GM19372 (cell line): Measurements from ENCODE around the gene POMT1.

ENCODE experiments used
- ATAC-seq: cut with Tn5 transposase; IDR thresholded peaks from one replicate; pipeline ENCODE4 v1.9.1; 2021; ENCODE audit warnings: mild to moderate bottlenecking, low read depth, moderate library complexity; ENCODE audit not compliant: unreplicated experiment

POMT1 gene

DNA sequence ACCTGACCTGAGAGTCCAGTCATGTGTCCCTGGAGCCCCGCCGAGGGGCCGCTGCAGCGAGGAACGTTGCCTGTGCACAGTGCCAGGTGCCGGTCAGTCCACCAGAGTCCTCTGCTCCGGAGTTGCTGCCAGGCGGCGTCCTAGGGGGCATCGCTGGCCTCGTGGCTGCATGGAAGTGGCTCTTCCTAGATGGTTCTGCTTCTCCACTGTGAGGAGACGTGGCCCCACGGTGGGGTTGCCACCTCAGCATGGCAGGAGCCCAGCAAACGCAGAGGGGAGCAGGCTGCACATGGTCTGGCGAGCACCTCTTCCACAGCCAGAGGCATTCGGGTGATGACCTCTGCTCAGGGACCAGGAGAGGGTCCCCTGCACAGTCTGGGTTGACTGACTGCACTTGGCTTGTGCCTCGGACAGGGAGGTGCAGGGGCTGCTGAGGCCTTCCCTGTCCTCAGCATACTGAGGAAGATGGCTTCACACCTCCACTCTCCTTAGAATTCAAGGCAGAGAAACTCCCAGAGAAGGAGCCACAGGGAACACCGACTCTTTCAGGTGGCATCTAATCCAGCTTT lies 25.9 kb upstream of the POMT1 start:
- no peak for ATAC-seq

GRCh38 chr9:131477367-131477766 lies 25.4 kb upstream of the POMT1 start:
- ATAC-seq, result no peak

- ATAC-seq, result no peak
Measured at GRCh38 chr9:131477816-131478419, 24.8 kb upstream of the POMT1 start.

DNA sequence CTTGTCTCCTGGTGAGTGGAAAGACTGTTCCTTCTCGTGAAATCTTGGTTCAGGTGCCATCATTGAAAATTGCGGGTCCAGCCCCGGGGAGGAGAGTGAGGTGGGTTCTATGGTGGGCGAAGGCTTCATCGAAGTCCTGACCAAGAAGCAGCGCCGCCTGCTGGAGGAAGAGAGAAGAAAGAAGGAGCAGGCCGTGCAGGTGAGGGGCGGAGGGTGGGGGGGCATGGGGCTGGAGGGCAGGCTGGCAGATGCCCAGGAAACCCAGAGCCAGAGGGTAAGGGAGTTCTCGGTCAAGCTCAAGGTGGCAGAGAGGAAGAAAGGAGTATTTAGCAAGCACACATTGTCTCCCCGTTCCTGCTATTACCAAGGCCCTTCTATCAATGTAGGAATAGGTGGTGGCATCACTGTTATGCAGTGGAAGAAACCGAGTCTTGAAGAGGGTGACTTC lies 24.3 kb upstream of the POMT1 start:
- ATAC-seq, result no peak

GRCh38 chr9:131478911-131479310 lies 23.8 kb upstream of the POMT1 start:
- ATAC-seq, result no peak

DNA sequence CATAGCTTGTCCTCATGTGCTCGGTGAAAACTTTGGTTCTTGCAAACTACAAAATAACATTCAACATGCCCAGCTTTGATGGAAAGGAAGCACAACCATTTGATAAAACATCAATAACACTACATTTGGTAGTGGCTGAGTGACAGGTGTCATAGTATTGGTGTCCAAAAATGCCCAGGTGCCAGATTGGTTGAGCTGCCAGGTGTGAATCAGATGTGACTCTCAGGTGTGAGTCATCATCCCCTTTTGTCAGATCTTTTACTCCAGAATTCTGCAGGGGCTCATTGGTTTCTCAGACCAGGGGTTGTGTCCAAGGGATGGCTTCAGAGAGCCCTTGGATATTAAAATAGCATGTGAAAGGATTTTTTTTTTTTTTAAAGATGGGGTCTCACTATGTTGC lies 22.5 kb upstream of the POMT1 start:
- ATAC-seq, result no peak

DNA sequence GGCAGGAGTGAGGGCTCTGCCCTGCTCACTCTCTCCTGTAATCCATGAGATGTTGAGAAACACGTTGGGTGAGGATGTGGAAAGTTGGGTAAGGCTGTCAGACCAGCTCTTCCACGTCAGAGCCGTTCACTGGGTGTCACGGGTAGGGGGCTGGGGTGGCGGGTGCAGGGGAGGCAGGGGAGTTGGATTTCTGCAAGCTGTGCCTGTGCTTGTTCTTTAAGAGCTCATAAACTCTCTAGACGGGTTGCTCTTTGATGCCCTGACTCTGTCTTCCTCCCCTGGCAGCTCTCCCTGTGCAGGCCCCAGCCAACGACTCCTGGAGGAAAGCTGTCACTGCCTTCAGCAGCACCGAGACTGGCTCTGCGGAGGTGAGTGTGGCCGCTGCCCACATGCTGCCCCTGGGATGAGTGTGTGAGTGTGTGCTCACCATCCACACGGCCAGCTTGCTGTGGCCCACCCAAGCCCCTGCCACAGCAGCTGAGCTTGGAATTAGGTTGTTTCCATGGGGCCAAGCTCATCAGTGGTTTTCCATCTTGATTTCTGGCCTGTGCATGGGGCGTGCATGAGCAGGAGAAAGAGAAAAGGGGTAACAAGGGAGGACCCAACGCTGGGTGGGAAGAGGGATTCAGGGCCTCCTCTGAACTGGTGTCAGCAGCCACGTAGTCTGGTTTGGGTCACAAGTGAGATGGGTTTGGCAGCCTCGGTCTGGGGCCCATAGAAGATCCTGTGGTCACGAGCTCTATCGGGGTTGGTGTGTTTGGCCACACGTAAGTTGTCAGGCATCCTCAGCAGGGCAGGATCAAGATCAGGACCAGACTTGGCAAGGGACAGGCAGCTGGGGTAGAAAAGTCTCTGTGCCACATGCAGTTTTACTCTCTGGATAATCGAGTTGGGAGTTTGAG lies 21.0 kb upstream of the POMT1 start:
- no peak for ATAC-seq

- no peak for ATAC-seq
Measured at GRCh38 chr9:131482343-131483006, 20.2 kb upstream of the POMT1 start.

DNA sequence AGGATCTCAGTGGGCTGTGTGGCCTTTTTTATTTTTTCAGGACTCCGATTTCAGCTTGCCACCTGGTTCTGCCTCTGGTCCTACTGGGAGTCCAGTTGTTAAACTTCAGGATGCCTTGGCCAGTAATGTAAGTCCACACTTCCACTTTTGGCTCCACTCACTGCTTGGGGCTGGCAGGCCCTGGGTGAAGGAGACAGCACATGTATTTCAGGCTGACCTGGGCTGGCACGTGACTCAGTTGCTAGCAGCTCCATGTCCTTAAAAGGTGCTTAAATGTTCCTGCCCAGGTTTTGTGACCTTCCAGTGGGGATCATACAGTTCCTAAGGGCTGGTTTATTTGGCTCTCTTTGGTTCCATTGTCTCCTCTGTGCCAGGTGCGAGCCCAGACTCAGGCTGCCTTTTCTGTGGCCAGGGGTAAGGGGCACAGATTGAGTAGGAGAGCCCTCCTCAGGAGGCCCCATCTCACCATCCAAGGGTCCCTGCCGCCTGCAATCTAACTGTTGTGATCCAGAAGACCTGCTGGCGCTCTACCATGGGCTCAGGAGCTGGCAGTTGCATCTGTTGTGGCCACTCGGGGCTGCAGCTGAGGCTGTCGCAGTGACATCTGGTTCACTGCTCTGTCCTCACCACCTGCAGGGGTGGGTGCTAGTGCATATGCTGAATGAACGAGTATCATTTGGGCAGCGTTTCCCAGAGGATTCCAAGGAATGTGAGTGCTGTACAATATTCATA lies 19.2 kb upstream of the POMT1 start:
- ATAC-seq, result no peak

- ATAC-seq, result no peak
Measured at GRCh38 chr9:131484051-131484445, 18.7 kb upstream of the POMT1 start.

DNA sequence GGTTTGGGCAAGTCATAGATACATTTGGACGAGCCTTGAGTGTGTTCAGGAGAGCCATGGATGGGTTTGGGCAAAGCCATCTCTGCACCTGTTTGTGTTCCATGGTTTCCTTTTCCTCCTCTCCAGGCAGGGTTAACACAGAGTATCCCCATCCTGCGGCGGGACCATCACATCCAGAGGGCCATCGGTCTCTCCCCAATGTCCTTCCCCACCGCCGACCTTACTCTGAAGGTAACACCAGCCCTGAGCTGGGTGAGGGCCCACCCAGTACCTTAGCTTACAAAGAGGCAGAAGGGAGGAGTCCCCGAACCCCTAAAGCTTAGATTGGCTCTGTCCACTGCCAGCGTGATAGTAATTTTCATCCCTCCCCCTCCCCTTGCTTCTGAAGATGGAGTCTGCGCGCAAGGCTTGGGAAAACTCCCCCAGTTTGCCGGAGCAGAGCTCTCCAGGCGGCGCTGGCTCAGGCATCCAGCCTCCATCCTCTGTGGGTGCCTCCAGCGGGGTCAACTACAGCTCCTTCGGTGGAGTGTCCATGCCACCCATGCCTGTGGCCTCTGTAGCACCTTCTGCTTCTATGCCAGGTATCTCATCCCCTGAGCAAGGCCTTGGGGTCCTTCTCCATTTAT lies 18.0 kb upstream of the POMT1 start:
- ATAC-seq, result no peak

- ATAC-seq, result no peak
Measured at GRCh38 chr9:131485206-131485605, 17.5 kb upstream of the POMT1 start.

GRCh38 chr9:131485728-131486422 lies 16.8 kb upstream of the POMT1 start:
- no peak for ATAC-seq

GRCh38 chr9:131487001-131487400 lies 15.7 kb upstream of the POMT1 start:
- ATAC-seq, result no peak

DNA sequence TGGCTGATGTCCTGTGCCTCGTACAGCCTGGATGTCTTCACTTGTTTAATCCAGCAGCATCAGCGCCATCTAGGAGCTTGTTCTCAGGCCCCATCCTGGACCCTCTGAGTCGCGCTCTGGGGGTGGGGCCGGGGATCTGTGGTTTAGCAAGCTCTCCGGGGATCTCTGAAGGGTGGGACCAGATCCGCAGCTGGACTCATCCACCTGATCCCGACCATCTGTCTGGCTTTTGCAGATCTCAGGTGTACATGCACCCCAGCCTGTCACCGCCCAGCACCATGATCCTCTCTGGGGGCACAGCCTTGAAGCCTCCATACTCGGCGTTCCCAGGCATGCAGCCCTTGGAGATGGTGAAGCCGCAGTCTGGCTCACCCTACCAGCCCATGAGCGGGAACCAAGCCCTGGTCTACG lies 15.1 kb upstream of the POMT1 start:
- no peak for ATAC-seq

DNA sequence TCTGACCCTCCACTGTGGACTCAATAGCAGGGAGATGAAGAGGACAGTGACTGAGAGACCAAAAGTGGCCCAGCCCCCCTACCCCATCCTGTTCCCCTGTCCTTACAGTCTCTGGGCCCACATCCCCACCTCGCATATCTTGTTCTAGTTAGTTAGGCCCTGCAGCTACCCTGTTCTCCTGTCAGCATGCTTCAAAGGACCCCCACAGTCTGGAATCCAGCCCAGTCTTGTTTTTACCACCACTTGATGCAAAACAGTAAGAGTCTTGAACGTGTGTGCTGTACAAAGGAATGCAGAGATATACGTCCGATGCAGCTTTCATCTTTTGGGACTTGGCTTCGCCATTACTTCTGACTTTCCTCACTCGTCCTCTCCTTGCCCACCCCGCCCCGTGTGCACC lies 12.2 kb upstream of the POMT1 start:
- no peak for ATAC-seq

DNA sequence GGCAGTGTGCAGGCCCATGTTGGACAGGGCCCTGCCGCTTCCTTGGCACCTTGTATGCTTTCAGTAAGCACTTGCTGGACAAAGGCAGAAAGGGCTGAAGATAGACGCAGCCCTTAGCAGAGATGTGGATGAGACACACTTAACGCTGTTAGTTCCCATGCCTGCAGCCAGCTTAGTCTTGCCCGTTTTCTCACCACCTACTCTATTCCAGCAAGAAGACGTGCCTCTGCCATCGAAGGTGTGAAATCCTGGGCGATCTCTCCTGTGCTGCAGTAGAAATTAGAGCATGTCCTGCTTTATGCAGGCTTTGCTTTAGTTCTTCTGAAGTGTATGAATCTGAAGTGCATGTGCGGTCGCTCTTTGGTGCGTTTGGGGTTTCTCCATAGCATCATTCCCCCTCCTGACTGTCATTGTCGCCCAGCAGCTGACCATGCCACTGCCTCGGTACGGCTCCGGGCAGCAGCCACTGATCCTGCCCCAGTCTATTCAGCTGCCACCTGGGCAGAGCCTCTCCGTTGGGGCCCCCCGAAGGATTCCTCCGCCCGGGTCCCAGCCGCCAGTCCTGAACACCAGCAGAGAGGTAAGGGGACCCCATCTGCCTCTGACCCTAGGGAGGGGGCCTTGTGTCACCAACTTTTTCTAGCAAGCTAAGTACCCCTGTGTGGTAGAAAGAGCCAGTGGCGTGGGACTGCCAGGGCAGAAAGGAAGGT lies 11.6 kb upstream of the POMT1 start:
- ATAC-seq, result no peak

DNA sequence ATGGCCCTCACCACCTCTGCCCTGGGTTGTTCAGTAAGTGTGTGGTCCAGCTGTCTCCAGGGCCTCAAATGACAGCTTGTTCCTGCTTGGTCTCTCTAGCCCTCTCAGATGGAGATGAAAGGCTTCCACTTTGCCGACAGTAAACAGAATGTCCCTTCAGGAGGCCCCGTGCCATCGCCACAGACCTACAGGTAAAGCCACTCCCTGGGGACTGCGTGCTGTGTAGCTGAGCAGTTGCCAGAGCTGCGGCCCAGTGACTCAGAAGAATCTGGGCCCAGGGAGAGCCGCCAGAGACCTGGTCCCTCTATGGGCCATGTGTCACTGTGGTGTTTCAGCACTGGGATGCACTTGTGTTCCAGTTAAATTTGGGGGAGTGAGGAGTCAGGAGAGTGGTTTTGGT lies 10.6 kb upstream of the POMT1 start:
- no peak for ATAC-seq
